ENCODE results near the gene NOP16.

DNA sequence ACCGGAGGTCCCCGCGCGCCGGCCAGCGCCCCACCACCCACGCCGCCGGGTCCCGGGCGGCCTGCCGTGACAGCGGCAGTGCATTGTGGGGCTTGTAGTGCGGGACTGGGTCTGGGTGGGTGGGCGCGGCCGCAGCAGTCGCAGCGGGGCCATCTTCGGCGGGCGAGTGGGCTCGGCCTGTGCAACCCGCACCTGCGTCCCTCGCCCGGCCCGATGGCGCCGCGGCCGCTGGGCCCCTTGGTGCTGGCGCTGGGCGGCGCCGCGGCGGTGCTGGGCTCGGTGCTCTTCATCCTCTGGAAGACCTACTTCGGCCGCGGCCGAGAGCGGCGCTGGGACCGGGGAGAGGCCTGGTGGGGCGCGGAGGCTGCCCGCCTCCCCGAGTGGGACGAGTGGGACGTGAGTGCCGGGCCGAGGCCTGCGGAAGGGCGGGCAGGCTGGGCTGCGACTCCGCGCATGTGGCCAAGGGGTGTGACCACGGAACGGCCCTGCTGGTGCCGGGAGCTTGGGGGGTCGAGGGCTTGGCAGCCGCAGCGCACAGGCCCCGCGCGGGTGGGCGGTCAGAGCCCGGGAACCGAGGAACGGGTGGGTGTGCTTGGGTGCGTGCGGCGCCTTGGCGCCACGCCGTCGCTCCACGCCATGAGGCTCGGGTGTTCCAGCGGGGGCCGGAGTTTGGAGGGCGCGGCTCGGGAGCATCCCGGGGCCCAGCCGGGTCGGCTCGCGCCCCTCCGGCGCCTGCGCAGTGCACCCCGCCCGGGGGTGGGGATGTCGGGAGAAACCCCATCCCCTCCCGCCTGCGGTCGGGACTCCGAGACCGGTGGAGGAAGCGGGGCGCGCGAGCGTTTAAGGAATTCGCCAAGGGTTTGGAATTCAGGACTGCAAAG lies 22.8 kb downstream of the NOP16 start, which contains the start of gene ARL10:
- TF ChIP-seq EP300 (IDR thresholded peaks at IDR 0.05; ENCODE audit: borderline replicate concordance) = no peak
- no peak for TF ChIP-seq YY1 (IDR thresholded peaks at IDR 0.05; ENCODE audit: low read depth)
- TF ChIP-seq, protein P1, sequence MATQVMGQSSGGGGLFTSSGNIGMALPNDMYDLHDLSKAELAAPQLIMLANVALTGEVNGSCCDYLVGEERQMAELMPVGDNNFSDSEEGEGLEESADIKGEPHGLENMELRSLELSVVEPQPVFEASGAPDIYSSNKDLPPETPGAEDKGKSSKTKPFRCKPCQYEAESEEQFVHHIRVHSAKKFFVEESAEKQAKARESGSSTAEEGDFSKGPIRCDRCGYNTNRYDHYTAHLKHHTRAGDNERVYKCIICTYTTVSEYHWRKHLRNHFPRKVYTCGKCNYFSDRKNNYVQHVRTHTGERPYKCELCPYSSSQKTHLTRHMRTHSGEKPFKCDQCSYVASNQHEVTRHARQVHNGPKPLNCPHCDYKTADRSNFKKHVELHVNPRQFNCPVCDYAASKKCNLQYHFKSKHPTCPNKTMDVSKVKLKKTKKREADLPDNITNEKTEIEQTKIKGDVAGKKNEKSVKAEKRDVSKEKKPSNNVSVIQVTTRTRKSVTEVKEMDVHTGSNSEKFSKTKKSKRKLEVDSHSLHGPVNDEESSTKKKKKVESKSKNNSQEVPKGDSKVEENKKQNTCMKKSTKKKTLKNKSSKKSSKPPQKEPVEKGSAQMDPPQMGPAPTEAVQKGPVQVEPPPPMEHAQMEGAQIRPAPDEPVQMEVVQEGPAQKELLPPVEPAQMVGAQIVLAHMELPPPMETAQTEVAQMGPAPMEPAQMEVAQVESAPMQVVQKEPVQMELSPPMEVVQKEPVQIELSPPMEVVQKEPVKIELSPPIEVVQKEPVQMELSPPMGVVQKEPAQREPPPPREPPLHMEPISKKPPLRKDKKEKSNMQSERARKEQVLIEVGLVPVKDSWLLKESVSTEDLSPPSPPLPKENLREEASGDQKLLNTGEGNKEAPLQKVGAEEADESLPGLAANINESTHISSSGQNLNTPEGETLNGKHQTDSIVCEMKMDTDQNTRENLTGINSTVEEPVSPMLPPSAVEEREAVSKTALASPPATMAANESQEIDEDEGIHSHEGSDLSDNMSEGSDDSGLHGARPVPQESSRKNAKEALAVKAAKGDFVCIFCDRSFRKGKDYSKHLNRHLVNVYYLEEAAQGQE (IDR thresholded peaks at IDR 0.05; ENCODE audit: low read depth) = no peak
- TF ChIP-seq, protein P2, sequence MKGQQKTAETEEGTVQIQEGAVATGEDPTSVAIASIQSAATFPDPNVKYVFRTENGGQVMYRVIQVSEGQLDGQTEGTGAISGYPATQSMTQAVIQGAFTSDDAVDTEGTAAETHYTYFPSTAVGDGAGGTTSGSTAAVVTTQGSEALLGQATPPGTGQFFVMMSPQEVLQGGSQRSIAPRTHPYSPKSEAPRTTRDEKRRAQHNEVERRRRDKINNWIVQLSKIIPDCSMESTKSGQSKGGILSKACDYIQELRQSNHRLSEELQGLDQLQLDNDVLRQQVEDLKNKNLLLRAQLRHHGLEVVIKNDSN (IDR thresholded peaks at IDR 0.05) = no peak
